Measurements from ENCODE around the gene SMARCC1. TPM values are rescaled to one million over a fixed set of nuclear protein-coding genes. Genes with fewer than 3 reads are reported as not detected.

The SMARCC1 gene
- total and polyA plus RNA-seq, 2 experiments from 2014 or later: 35.5 to 38.2 TPM

GRCh38 chr3:47580481-47580880 is 201.2 kb downstream of the SMARCC1 start:
- TF ChIP-seq EZH2 (IDR thresholded peaks at IDR 0.05; ENCODE audit: borderline replicate concordance) (no peak), CTCF (IDR thresholded peaks at IDR 0.05; ENCODE audit: poor library complexity) (no peak), EZH2phosphoT487 (IDR thresholded peaks at IDR 0.05; ENCODE audit: low read depth, severe bottlenecking, unreplicated experiment) (no peak)
- H3K36me3 ChIP-seq (replicated peaks; ENCODE audit: insufficient read depth, low read depth): no peaks in the 10 kb centered on the region
- WGBS (ENCODE audit: low lambda C conversion rate, missing lambda C conversion rate): 76% methylated on average over 4 of the region's 4 CpGs
- H4K20me1 ChIP-seq (ENCODE audit: insufficient read depth, poor library complexity, severe bottlenecking): no peaks in the 10 kb centered on the region
- no peak overlapping the region for H2AFZ ChIP-seq
- no peaks in the 10 kb centered on the region for H3K79me2 ChIP-seq
- peaks cover 29% of the 10 kb centered on the region for H3K27me3 ChIP-seq
- H3K4me1 ChIP-seq (ENCODE audit: insufficient read depth): peaks cover 5% of the 10 kb centered on the region
- no peak overlapping the region for H3K27ac ChIP-seq
- no peak for DNase-seq (ENCODE audit: low spot score)
- H3K9me2 ChIP-seq (replicated peaks; ENCODE audit: insufficient read depth): no peaks in the 10 kb centered on the region
- no peaks in the 10 kb centered on the region for H3K9me3 ChIP-seq (ENCODE audit: low read depth)
- H3K4me2 ChIP-seq: no peak overlapping the region
- H3K4me3 ChIP-seq: no peak overlapping the region

- Histone ChIP-seq H3K4me1 (ENCODE audit: insufficient read depth) (peaks cover 5% of the 10 kb centered on the region), H3K4me2 (no peak overlapping the region), H3K9me2 (replicated peaks; ENCODE audit: insufficient read depth) (no peaks in the 10 kb centered on the region), H3K27ac (no peak overlapping the region), H3K36me3 (replicated peaks; ENCODE audit: insufficient read depth, low read depth) (no peaks in the 10 kb centered on the region), H3K79me2 (no peaks in the 10 kb centered on the region), H2AFZ (no peak overlapping the region), H3K4me3 (no peak overlapping the region), H3K9me3 (ENCODE audit: low read depth) (no peaks in the 10 kb centered on the region), H4K20me1 (ENCODE audit: insufficient read depth, poor library complexity, severe bottlenecking) (no peaks in the 10 kb centered on the region), H3K27me3 (peaks cover 29% of the 10 kb centered on the region)
- TF ChIP-seq EZH2phosphoT487 (IDR thresholded peaks at IDR 0.05; ENCODE audit: low read depth, severe bottlenecking, unreplicated experiment) (no peak), CTCF (IDR thresholded peaks at IDR 0.05; ENCODE audit: poor library complexity) (no peak), EZH2 (IDR thresholded peaks at IDR 0.05; ENCODE audit: borderline replicate concordance) (no peak)
- DNase-seq (ENCODE audit: low spot score): no peak
- 61% methylated on average over 2 of the region's 2 CpGs for WGBS (ENCODE audit: low lambda C conversion rate, missing lambda C conversion rate)
Measured at GRCh38 chr3:47579875-47580274, 201.8 kb downstream of the SMARCC1 start.

GRCh38 chr3:47578691-47579632 is 202.7 kb downstream of the SMARCC1 start, which contains the start of gene CSPG5:
Gene CSPG5, minus strand, starts transcription at chr3:47578865. Its CDS starts 172 bp downstream, at chr3:47578693.
- WGBS (ENCODE audit: low lambda C conversion rate, missing lambda C conversion rate): 12% methylated on average over 26 of the region's 121 CpGs
- DNase-seq (ENCODE audit: low spot score): peak; percentile 50
- H3K27me3 ChIP-seq: peaks cover 30% of the 10 kb centered on the region
- TF ChIP-seq CTCF (IDR thresholded peaks at IDR 0.05; ENCODE audit: poor library complexity) (no peak), EZH2 (IDR thresholded peaks at IDR 0.05; ENCODE audit: borderline replicate concordance) (peak; percentile 72), EZH2phosphoT487 (IDR thresholded peaks at IDR 0.05; ENCODE audit: low read depth, severe bottlenecking, unreplicated experiment) (no peak)
- H3K4me1 ChIP-seq (ENCODE audit: insufficient read depth): peaks cover 5% of the 10 kb centered on the region
- peak within 1 kb of the TSS; percentile 100 for H3K4me2 ChIP-seq
- no peak within 1 kb of the TSS for H3K27ac ChIP-seq
- H4K20me1 ChIP-seq (ENCODE audit: insufficient read depth, poor library complexity, severe bottlenecking): no peaks in the 10 kb centered on the region
- H2AFZ ChIP-seq: peak within 1 kb of the TSS; percentile 81
- peak within 1 kb of the TSS; percentile 75 for H3K4me3 ChIP-seq
- H3K9me2 ChIP-seq (replicated peaks; ENCODE audit: insufficient read depth): no peaks in the 10 kb centered on the region
- H3K9me3 ChIP-seq (ENCODE audit: low read depth): no peaks in the 10 kb centered on the region
- no peaks in the 10 kb centered on the region for H3K79me2 ChIP-seq
- no peaks in the 10 kb centered on the region for H3K36me3 ChIP-seq (replicated peaks; ENCODE audit: insufficient read depth, low read depth)
